CD4-positive, alpha-beta T cell treated with Interleukin-1 beta for 1 hour (primary cell): Measurements from ENCODE around the gene ADCK2.
A peak's percentile ranks its signal among the peaks of the same experiment; 100 is the strongest.
"Not testable (repeated sequence)": the region's sequence is repeated elsewhere in the genome, so short reads cannot be mapped to it uniquely, and the experiment has no call there.

Experiments
- DNase-seq, 2 donors: peaks; one replicate each; pipeline ENCODE4 v3.0.0-alpha.2; 2020 to 2022

ADCK2 gene, protein sequence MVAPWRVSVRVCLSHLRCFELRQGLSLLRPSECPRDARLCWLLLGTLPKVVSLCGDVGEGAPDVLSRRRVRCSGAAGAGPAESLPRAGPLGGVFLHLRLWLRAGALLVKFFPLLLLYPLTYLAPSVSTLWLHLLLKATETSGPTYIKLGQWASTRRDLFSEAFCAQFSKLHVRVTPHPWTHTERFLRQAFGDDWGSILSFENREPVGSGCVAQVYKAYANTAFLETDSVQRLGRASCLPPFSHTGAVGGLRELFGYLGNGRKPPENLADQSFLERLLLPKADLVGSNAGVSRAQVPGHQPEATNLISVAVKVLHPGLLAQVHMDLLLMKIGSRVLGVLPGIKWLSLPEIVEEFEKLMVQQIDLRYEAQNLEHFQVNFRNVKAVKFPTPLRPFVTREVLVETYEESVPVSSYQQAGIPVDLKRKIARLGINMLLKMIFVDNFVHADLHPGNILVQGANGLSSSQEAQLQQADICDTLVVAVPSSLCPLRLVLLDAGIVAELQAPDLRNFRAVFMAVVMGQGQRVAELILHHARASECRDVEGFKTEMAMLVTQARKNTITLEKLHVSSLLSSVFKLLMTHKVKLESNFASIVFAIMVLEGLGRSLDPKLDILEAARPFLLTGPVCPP

DNA sequence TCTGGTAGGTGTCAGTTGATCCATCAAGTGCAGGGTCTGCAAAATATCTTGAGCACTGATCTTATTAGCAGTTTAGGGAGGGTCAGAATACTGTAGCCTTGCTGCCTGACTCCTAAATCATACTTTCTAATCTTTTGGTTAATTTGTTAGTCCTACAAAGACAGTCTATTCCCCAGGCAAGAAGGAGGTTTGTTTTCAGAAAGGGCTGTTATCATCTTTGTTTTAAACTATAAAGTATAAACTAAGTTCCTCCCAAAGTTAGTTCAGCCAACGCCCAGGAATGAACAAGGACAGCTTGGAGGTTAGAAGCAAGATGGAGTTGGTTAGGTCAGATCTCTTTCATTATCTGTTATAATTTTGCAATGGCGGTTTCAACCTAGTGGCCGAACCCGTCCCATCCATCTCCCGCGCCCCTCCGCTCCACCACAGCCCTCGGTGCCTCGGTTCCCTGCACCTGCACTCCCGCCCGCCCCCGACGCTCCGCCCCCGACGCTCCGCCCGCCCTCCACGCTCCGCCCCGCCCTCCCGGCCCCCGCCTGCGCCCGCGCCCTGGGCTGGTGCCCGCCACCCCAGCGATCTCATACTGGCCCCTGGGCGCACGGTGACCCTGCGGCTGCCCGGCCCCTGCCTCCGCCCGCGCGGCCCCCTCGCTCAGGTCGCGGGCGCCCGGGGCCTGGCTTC, at the start of gene ADCK2:
TSS of gene ADCK2 (plus strand) at position 564 of the 681 bp plus-strand sequence. CDS start 386 bp downstream, outside the sequence.
- DNase-seq, result peak; percentile 55 to 65

DNA sequence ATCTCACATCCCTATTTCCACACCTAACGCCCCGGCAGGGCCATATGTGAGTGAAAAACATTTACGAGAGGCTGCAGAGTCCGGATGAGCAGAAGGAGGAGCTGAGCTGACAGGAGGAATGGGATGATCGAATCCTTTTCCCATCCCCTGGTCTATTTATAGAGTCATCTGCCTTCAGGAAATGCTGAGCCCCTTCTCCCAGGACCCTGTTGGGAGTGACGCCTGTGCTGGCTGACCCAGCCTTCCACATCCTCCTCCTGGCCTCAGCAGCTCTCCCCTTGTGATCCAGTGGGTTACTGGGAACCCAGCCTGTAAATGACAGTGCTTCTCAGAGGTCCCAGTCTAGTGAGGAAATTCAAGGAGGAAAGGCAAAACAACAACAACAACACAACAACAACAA, 48.8 kb upstream of the ADCK2 start:
- no peak for DNase-seq

DNA sequence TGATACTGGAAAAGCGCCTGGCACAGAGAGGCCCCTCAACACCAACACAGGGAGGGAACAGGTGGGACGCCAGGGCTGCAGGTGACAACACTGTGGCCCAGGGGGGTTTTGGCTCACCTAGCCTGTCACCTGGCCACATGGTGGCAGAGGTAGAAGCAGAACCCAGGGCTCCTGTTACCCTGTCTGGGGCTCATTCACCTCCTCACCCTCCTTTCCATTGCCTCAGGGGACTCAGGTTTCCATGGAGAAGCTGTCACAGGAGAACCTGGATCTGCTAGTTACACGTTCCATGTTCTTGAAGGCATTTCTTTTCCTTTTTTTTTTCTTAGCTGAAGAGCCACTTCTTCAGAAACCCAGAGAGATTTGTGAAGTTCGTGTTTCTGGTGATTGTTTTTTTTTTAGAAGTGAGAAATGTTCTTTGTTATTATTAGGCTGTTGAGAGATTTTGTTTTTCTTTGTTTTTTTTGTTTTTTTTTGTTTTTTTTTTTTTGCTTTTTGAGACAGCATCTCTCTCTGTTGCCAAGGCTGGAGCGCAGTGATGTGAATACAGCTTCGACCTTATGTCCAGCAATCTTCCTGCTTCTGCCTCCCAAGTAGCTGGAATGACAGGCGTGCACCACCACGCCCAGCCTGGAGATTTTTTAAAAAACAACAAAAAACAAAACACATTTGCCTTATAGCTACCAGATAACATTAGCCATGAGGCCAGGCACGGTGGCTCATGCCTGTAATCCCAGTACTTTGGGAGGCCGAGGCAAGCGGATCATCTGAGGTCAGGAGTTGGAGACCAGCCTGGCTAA, 48.2 kb upstream of the ADCK2 start:
- DNase-seq, result no peak

DNA sequence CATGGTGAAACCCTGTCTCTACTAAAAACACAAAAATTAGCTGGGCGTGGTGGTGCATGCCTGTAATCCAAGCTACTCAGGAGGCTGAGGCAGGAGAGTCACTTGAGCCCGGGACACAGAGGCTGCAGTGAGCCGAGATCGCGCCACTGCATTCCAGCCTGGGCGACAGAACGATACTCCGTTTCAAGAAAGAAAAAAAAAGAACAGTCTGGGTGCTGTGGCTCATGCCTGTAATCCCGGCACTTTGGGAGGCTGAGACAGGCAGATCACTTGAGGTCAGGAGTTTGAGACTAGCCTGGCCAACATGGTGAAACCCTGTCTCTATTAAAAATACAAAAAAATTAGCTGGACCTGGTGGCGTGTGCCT, 47.6 kb upstream of the ADCK2 start:
- DNase-seq, result not testable (repeated sequence)

DNA sequence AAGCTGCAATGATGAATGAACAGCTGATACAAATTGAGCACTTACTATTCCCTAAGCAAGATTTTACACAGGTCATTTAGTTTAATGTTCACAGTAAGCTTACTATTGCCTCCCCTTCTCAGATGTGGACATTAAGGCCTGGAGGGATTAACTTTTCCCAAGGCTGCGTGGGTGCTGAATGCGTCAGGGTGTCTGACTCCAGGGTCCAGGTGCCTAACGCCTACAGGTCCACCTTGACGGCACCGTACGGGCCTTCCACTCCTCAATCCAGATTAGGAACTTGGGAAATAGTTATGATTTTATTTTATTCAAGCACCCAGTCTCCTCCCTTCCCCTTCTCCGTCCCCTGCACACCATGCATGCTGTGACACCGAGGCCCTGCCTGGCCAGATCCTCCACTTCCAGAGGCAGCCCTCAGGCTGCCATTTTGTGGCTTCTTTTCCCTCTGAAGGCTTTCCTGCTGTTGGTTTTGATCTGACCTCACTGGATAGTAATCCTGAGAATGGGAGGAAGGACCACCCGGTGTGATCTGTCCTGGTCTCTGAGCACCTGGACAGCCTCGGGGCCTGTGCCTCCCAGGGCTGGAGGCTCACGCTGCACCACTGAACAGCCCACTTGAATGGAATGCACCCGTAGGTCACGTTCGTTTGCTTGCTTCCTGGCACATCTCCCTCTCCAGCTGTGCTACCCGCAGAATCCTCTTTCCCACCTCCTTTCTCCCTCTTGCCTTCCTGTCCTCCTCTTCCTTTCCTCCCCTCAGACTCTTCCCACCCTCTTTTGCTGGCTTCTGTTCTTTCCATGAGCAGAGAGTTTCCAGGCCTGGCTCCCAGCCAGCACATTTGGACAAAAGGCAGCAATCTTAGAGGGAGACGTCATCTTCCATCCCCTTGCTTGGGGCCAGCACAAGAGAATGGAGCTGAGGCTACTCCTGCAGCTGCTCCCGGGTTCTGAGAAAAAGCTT, 46.6 kb upstream of the ADCK2 start:
- no peak for DNase-seq

DNA sequence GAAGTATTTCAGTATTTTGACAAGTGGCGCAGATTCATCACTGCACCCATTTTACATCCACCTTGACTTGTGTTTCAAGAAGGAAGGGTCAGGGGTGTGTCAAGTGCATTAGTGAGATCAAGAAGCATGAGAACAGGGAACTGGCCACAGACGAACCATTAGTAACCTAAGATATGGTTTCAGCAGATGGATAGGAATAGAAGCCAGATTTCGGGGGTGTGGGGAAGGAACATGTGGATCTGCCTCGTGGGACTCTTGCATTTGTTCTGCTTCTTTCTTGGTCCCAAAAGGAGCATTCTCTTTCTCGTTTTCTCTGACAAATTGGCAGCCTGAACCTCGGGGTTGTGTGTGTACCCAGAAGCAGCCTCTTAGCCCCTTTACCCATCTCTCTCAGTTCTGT, 41.7 kb upstream of the ADCK2 start:
- no peak for DNase-seq

DNA sequence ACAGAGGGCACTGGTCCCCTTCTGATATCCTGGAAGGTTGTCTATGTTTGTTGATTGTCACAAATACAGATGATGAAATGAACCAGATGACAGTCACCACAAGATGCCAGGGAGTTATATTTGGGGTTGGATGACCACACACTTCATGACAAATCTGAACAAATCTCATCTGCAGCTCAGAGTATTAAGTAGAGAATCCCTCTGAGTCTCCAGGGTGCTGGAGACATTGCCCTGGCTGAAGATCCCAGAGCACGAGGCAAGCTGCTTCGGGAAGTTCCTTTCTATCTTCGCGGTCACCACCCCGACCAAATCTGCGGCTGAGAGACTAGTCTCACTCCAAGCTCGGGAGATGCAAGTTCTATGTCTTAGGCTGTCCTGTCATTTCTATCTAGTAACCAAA, 41.1 kb upstream of the ADCK2 start:
- DNase-seq, result no peak

DNA sequence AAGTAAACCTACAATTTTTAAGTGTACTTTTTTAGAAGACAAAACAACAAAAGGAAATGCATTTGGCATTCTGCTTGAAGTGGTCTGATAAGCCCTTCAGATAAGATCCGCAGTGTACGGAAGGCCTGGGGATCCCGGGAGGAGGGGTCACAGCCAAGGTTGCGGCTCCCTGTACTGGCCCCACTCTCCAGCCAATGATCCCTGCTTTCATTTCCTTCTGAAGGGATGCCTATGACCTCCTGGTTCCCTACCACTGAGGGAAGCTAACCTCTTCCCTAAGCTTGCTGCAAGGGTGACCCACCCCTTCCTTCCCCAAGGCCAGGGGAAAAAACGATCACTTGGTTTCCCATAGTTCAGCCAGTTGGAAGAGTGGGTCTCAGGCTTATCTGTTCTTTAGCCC, 37.4 kb upstream of the ADCK2 start:
- DNase-seq, result no peak

DNA sequence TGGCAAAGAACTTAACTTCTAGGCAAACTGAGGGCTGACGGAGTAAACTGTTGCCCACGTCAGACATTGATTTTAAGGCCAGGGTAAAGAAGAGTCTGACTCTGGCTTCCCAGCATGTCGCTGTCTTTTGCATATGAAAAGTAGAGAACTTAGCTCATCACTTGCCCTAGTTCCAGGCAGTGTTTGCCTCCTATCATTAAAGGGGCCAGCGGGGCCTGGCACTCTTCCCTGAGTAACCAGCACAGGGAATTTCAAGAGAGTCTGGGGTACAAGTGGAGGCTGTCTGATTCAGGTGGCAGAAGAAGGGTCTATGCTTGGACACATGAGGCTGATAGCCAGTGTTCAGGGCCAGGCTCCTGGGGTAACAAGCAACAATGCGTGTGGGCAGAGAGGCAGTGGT, 36.9 kb upstream of the ADCK2 start:
- DNase-seq, result no peak

DNA sequence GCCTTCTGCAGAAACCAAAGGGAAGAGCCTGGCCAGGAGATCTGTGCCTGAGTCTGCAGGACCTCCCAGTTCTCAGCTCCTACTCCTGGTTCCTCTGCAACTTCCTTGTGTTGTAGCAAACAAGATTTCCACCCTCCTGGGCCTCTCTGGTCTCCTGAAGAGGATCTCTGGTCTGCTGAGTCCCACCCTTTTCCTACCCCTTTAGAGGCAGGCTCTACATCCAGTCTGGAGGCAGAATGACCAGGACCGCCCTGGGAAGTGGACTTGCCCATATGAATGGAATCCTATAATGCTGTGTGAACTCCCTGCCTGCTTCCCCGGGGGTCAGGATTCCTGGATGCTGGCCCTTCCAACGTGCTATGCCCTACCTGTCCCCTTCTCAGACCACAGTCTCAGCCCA, 35.3 kb upstream of the ADCK2 start:
- no peak for DNase-seq

DNA sequence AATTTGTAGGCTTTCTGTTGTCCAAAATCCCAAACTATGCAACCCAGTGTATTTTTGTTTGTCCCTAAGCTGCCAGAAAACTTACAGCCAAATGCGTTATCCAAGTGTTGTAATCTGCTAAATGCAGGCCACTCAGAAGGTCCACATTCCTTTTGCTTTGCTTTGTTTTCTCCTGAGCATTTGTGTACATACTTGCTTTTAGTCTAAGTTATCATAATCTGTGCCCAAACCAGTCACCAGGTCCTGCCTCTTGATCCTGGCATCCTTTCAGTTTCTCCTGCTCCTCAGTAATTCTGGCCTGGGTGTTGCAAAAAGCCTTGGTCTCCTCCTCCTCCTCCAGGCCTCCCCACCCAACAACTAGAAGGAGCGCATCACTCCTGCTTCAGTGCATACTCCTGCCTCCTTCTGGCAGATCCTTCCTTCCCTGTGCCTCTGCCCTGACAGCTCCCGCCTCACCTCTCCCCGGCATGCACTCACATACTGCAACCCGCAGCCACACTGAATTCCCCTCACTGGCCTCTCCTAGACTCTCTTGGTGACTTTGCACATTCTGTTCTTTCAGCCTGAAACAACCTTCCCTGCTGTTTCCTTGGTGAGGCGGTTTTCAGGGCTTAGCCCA, 34.5 kb upstream of the ADCK2 start:
- DNase-seq, result no peak

DNA sequence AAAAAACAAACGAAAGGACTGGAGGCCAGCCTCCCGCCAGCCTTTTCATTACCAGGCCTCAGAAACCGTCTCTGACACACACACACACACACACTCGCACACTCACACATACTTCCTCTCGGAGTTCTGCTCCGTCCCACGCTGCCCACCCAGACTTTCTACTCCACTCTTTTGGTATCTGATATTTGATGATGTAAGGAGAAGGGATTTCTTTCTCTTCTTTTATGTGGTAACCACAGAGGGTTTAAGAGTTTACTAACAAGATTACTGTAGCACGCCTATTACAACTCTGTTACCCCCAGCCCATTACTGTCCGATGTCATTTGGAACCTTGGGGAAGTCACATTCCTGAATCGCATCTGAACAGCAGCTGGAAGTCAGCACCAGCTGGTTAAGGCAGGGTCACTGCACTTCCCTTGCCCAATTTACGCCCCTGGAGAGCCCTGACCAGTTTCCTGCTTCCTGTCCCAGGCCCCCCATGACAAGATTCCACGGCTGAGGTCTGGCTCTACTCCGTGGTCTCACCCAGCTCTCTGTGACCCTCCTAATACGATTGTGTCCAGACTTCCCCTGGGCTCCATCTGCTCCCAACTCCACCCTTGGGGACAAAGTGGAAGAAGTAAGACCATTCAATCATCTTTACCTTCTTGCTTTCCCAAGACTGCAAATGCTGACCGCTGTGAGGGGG, 33.2 kb upstream of the ADCK2 start:
- no peak for DNase-seq

DNA sequence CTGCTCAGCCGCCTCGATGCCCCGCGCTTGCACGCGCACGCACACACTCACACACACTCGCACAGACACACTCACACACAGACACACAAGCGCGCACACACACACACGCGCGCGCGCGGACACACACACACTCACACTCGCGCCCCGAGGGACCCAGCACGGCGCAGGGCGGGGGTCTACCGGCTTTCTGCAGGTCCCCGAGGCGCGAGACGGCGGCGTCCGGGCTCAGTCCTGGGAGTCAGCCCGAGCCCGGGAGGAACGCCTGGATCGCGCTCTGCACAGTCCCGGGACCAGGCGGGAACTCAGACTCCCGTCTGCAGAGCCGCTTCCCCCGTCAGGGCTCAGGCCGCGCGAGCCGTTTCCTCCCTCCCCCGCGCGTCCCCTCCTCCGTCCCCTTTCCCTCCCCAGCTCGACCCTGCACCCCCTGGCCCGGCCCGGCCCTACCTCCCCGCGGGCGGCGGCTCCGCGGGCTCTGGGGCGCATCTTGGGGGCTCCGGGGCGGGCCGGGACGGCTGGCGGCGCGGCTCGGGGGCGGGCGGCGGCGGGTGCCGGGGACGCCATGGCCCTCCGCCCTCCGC, 32.6 kb upstream of the ADCK2 start:
- DNase-seq, result no peak

DNA sequence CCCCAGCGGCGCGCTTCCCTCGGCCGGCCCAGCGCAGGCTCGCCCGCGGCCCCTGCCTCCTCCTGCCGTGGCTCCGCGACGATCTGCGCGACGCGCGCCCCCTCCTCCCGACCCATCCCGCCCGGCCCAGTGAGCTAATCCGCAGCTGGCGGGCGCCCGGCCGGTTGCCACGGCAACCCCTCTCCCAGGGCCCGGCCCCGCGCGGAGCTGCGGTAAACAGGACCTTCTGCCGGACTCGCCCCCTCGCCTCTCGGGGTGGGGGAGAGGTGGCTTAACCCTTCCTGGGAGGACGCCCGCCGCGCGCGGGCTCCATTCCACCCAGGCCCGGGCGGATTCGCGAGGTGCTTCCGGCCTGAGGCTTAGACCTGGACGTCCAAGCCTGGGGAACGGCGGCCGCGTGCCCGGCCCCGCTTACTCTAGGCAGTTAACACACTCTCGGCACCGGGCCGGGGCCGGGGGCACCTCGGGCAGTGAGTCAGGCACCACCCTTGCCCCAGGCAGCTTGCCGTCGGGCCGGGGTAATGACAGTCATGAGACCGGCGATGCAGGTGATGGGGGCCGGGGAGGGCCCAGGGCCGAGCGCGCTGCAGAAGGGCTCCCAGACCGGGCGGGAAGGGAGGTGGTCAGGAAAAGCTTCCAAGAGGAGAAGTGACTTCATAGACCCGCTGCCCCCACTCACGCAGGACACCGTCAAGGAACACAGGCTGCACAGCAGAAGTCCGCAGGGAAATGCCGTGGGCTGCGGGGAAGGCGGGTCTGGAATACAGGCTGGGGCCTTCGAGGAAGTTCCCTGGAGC, 31.8 kb upstream of the ADCK2 start, which contains the start of gene DENND2A:
TSS of gene DENND2A (minus strand) at position 87 of the 797 bp plus-strand sequence. CDS start 38,416 bp downstream, outside the sequence.
- DNase-seq, result peak in 1 of 2 donors; percentile 7

DNA sequence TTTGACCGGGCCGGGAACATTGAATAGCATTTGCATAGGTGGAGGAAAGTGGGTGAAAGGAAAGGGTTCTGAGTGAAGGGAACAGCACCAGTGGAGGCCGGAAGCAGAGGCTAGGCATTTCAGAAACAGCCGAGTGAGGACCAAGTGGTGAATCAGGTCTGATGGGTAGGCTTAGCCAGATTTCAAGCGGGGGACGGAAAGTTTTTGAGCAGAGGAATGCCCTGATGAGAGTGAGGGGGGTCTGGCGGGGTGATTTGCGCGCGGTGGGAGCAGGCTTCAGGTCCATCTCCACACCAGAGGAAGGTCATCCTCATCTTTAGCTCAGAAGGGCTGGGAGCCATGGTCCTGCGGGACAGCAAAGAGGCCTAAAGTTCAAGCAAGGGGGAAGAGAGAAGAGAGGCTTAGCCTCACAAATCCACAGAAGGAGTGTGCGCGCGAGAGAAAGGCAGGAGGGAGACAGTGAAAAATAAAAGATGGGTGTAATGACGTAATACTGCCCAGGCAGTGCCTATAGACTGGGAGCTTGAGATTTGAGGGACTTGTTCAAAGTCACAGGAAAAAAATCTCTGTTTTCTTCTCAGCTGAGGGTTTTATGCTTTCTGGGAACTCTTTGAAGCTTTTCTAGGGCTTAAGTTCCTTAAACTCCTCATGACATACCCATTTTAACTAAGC, 31.1 kb upstream of the ADCK2 start:
- no peak for DNase-seq

DNA sequence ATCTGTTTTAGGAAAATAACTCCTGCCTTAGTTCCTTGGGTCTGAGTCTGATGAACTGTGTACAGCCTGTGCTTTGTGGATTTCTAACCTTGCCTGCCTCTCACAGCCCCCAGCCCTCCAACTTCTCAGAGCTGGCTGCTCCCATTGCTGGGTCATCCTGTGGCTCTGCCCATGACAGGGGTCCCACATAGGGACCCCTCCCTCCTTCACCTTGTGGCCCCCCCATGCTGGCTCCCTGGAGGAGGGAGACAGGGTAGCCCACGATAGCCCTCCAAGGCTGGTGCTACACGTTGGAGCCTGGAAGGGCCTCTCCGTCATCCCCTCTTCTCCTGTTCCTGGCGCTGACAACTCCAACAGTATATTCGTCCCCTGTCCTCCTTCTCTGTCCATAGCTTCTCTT, 29.3 kb upstream of the ADCK2 start:
- DNase-seq, result no peak

DNA sequence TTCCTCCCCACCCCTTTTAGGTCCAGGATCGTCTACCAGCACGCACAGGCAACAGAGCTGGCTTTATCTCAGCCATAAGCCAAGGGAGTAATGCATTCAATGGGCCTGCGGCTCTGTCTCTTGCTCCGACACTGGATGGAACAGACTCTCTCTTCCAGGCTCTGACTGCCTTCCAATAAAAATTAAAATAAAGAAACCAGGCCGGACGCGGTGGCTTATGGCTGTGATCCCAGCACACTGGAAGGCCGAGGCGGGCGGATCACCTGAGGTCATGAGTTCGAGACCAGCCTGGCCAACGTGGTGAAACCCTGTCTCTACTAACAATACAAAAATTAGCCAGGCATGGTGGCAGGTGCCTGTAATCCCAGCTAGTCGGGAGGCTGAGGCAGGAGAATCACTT, 28.0 kb upstream of the ADCK2 start:
- DNase-seq, result not testable (repeated sequence)

DNA sequence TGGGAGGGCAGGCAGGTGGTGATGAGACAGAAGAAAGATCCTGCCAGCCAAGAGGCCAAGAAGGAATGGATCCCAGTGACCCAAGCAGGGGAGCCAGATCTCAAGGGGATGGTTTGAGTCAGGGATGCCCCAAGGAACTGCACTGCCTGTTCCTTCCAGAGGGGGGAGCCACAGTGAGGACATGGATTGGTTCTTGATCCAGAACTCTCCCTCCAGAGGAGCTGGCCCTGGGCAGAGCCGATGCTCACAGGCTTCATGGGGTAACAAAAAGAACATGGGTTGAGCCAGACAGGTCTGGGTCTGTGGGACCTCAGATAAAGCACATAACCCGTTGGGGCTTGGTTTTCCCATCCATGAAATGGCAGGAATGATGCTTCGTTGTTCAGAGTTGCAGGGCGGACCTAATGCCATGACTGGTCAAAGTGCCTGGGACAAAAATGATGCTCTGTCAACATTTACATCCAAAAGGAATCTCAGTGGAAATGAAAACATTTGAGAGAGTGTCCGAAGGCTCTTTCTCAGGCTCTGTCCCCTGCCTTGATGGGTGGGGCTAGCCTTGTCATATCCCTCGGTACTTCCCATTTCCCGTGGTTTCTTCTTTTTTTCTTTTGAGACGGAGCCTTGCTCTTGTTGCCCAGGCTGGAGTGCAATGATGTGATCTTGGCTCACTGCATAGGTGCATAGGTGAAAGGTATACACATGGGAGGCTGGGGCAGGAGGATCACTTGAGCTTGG, 27.4 kb upstream of the ADCK2 start:
- DNase-seq, result no peak
